Hematopoietic multipotent progenitor cell treated with erythropoietin and hydrocortisone succinate and interleukin-3 and kit ligand, for 4 days (in vitro differentiated cells): ENCODE results near the gene KRTAP5-1.
A peak's percentile ranks its signal among the peaks of the same experiment; 100 is the strongest.
"Not testable (repeated sequence)": the region's sequence is repeated elsewhere in the genome, so short reads cannot be mapped to it uniquely, and the experiment has no call there.

Experiments
- DNase-seq: peaks from one replicate; pipeline ENCODE4 v3.0.0-alpha.2; 2015

The KRTAP5-1 gene

DNA sequence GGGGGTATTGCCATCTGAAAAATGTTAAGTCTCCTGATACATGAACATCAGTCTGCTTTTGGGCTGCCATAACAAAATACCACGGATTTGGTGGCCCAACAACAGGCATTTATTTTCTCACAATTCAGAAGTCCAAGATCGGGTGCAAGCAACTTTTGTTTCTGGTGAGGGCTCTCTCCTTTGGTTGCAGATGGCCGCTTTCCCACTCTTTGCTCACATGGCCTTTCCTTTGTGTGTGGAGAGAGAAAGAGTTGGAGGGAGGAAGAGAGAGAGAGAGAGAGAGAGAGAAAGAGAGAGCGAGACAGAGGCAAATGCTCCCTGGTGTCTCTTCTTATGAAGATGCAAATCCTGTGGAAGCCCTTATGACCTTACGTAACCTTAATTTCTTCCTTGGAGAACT, 15.5 kb upstream of the KRTAP5-1 start:
- DNase-seq, result no peak

DNA sequence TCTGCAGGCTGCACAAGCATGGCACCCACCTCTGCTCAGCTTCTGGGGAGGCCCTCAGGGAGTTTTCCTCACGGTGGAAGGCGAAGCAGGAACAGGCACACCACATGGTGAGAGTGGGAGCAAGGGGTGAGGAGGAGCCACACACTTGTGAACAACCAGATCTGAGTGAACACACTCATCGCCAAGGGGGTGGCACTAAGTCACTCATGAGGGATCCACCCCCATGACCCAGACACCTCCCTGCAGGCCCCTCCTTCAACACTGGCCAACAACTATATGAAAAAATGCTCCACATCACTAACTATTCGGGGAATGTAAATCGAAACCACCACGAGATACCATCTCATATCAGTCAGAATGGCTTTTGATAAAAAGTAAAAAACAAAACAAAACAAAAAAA, 13.7 kb upstream of the KRTAP5-1 start:
- DNase-seq, result no peak

DNA sequence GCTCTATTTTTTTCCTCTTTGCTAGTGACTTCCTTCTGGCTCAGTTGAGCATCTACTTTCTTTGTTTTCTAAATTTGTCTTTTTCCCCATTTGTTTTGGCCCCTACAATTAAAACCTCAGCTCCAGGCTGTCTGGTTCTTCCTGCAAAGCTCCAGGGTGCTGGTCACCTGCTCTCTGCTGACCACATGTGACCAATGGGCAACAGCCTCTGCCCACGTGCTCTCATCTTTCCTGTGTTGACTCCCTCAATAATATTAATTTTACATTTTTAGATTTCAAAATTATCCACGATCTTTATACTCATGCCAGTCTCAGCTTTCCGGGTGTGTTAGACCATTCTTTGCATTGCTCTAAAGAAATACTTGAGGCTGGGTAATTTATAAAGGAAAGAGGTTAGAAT, 13.3 kb upstream of the KRTAP5-1 start:
- not testable (repeated sequence) for DNase-seq

GRCh38 chr11:1597994-1598380, 12.9 kb upstream of the KRTAP5-1 start, which contains the start of gene KRTAP5-2:
KRTAP5-2 (minus strand) TSS chr11:1598294; CDS start chr11:1598250, 44 bp downstream.
- no peak for DNase-seq

GRCh38 chr11:1597331-1597993, 12.4 kb upstream of the KRTAP5-1 start:
- DNase-seq, result no peak

DNA sequence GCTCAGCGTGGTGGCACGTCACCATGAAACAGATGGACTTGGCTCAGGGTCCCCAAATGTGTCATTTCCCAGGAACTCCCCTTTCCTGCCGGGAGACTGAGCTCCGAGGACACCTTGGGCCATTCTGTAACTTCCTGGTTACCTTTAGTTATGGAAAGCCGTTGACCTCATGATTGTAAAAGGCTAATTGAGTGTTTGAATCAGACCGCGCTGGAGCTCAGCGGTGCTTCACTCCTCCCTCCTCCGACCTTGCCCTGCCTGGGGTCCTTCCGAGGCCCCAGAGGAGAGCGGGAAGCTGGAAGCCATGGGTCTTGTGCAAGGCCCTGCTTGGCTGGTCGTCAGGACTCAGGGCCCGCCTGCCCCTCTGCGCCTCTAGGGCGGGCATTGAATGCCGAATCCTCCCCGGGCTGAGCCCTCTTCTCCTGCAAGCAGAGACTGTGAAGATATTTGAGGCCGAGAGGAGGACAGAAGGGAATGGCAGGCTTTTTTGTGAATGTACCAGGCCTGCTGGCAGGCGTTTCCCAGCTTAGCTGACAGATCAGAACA, 11.6 kb upstream of the KRTAP5-1 start:
- not testable (repeated sequence) for DNase-seq

DNA sequence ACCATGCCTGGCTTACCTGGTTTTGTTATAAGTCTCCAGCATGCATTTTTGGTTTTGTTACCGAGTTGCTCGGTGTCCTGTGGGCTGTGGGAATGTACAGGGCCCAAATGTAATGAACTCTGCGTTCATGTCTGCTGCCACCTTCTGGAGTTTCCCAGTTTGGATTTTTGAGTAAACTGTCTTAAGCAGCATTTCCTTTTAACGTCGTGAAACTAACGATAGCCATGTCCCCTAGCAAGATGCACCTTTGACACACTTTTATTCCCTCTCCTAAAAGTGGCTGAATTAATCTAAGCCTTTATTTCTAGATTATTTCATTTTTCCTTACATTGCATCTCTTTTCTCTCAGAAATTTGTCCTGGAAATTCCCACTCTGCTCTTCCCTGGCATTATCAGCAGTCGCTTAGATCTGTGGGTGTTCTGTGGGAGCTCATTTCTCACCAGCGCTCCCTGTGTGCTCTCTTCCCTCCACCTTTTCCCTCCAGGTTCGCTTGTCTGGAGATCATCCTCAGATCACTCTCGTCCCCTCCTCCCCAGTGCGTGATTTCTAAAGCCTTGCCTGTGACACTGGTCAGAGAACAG, 11.0 kb upstream of the KRTAP5-1 start:
- DNase-seq, result not testable (repeated sequence)

DNA sequence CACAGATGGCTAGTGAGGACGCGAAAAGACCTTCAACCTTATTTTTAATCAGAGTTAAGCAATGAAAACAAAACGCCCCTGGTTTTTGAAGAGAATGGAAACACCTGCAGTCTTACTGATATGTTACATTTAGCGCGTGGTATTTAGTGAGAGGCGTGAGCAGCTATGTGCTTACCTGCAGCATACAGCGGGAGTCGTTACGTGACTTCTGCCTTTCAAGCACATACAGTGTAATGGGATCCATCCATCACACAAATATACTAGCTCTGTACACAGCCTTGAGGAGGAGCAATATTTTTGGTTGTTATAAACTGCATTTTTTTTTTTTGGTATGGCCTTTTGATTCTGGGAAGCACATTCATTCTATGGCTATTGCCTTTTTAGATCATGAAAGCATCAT, 7.5 kb upstream of the KRTAP5-1 start:
- DNase-seq, result no peak

DNA sequence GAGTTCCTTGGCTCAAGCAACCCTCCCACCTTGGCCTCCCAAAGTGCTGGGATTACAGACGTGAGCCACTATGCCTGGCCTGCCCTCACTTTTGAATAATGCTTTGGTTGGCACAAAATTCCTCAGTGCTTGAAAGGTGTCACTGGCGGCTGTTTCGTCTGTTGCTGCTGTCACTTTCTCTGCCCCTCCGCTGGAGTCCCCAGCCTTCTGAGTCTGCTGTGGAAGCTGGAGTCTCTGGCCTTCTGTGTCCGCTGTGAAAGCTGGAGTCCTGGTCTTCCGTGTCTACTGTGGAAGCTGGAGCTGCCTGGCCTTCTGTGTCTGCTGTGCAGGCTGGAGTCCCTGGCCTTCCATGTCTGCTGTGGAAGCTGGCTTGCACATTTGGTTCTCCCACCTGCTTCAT, 4.9 kb upstream of the KRTAP5-1 start:
- DNase-seq, result no peak

DNA sequence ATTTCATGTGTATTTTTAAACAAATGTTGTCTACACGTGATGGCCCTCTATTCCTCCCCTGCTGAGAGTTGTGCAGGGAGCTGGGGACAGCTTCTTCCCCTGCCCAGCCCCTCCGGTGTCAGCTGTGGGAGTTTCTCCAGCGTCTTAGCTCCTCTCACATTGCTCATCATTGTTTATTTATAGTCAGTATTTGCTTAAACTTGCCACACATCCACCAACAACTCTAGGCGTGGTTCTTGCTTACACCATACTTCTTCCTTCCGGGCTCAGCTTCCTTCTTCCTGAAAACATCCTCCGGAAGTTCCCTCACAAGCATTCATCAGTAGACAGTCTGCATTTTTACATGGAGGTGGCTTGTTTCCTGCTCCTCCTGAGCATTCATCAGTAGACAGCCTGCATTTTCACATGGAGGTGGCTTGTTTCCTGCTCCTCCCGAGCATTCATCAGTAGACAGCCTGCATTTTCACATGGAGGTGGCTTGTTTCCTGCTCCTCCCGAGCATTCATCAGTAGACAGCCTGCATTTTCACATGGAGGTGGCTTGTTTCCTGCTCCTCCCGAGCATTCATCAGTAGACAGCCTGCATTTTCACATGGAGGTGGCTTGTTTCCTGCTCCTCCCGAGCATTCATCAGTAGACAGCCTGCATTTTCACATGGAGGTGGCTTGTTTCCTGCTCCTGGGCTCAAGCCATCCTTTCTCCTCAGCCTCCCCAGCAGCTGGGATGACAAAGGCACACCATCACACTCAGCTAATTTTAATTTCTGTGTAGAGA, 4.3 kb upstream of the KRTAP5-1 start:
- not testable (repeated sequence) for DNase-seq

DNA sequence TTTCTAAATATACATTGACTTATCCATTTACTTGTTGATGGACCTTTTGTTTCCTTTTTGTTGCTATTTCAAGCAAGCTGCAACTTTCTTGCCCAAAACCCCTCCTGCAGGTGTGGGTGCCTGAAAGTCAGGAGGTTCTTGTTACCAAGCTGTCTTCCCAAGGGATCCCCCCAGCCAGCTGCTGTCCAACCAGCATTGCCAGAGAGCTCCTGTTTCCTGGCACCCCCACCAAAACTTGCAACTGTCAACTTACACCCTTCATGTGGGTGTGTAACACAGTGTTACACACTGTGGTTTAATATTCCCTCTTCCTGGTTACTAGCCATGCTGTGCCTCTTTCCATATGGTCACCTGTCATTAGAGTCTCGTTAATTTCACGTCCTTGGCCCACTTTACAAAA, 1.6 kb upstream of the KRTAP5-1 start:
- no peak for DNase-seq

GRCh38 chr11:1582909-1583308, 2.2 kb downstream of the KRTAP5-1 start:
- not testable (repeated sequence) for DNase-seq

GRCh38 chr11:1581976-1582375, 3.1 kb downstream of the KRTAP5-1 start:
- DNase-seq, result no peak

- DNase-seq, result no peak
Observed at GRCh38 chr11:1576825-1577224, 8.3 kb downstream of the KRTAP5-1 start.

DNA sequence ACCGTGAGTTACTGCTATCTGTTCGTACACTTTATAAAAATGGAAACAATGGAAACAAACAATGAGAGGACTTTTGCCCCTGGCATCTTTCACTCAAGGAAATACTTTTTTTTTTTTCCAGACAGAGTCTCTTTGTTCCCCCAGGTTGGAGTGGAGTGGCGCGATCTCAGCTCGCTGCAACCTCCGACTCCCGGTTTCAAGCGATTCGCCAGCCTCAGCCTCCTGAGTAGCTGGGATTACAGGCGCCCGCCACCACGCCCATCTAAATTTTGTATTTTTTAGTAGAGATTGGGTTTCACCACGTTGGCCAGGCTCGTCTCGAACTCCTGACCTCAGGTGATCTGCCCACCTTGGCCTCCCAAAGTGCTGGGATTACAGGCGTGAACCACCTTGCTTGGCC, 9.3 kb downstream of the KRTAP5-1 start:
- DNase-seq, result not testable (repeated sequence)

DNA sequence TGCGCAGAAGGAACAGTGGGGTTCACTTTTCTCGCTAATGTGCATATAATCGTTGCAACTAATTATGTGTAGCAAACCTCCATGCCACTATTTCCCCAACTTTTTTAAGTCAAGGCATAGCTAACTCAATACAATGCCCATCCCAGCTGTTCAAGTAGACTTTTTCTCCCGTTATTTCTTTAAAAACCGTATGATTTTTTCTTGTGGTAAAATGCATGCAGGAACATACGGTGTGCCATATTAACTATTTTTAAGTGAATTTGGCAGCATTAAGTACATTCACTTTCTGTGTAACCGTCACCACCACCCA, 10.2 kb downstream of the KRTAP5-1 start:
- DNase-seq, result no peak

GRCh38 chr11:1574238-1574932, 10.7 kb downstream of the KRTAP5-1 start:
- peak; percentile 68 for DNase-seq

DNA sequence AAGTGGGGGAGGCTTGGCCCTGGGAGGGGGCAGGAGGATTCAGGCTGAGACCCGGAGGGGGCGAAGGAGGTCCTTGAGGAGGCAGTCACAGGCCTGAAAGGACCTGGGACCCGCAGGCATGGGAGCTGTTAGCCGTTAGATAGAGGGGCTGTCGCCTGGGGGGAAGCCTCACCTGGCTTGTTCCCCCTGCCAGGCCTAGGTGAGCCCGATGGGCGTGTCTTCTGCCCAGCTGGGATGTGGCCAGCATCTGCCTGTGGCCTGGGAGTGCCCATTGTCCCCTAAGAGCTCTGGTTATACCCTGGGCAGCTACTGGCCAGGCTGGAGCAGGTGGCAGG, 11.2 kb downstream of the KRTAP5-1 start:
- DNase-seq, result no peak

DNA sequence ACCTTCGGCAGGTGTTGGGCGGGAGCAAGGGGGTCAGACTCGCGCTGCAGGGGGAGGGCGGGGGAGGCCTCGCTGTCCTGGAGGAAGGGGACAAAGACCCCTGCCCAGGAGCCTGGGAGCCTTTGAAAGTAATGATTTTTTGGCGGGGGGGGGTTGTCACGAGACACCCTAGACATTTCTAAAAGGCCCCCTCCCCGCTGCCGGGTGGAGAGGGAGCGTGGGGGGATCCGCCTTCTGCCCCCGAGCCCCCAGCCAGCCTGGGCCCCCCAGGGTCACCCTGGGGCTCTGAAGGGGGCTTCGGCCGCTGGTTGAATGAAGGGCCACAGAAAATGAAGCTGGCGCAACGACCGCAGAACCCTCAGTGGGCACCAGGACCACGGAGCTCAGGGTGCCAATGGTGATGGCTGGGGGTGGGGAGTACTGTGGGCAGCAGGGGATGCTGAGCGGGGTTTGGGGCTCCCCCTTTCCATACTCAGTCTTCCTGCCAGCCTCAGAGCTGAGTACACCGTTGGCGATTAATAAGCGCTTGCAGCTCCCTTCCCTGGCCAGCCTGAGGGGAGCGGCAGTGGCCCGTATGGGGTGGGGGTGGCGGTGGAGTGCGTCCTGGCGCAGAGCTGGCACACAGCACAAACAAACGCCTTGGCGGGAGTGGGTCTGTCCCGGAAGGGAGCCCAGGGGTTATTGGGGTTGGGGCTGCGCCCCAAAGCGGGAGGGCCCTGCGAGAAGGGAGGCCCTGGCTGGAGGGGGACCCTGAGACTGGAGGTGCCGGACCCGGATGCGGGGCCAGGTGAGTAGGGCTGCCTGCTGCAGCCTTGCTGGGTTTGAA, 11.8 kb downstream of the KRTAP5-1 start:
- DNase-seq, result no peak

DNA sequence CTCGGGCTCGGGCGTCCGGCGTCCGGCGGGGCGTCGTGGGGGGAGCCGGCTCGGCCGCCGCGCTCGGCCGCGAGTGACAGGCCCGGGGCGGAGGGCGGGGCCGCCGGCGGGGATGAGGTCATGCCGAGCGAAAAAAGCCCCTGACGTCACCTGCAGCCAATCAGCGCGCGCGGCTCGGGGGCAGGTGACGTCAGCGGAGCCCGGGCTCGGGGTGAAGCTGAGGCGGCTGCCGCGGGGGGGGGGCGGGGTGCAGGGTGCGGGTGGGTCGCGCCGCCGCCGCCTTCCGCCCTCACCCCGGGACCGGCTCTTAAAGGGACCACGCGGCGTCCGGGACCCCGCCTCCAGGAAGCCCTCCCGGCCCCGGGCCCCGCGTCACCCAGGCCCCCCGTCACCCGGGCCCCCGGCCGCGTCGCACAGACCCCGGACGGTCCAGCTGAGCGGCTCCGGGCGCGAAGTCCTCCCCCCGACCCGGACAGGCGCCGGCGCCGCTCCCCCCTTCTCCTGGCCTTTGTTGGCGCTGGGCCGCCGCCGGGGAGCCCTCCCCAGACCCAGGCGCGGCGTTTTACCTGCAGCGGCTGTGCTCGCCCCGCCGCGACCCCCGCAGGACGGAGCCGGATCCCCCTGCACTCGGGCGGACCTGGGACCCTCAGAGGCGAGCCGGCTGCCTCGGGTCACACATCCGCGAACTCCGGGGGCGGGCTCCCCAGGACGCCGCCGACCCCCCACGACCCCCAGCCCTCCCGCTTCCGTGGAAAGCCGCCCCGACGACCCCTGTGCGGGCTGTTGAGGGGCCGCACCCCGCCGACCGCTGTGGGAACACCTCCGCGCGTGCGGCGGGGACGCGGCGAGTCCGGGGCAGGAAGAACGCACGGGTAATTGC, 12.6 kb downstream of the KRTAP5-1 start, which contains the start of gene DUSP8:
TSS of gene DUSP8 (minus strand) at position 75 of the 880 bp plus-strand sequence. CDS start 6,445 bp downstream, outside the sequence.
- peak; percentile 83 for DNase-seq

DNA sequence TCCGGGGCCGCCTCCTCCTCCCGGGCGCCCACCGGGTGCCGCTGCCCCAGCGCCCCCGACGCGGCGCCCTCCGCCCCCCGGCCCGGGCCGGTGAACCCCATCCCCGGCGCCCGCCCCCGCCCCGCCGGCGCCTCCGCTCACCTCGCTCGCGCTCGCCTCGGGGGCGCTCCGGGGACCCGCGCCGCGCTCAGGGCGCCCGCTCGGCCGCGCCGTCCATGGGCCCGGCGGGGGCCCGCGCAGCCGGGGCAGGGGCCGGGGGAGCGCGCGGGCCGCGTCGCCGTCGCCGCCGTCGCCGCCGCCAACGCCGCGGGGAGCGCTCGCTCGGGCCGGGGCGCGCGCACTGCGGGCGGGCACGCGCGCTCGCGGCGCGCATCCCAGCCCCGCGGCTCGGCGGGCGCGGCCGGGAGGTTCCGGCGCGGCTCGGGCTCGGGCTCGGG, 13.3 kb downstream of the KRTAP5-1 start:
- no peak for DNase-seq
